ENCODE data around the gene C1S. TPM values are rescaled to one million over a fixed set of nuclear protein-coding genes. Genes with fewer than 3 reads are reported as not detected.

Gene C1S
- total RNA-seq, 5 donors from 2014 or later (not counting 1 experiment from before 2014, with no cell fraction given), result 1.5 to 5.0 (median 4.5) TPM

- peaks cover 17% of the 10 kb centered on the region for H3K36me3 Mint-ChIP-seq
- no peaks in the 10 kb centered on the region for H3K27me3 Mint-ChIP-seq
- no peak overlapping the region for H3K27ac Mint-ChIP-seq
- ATAC-seq (replicated peaks in 1 of 4) (no peak), DNase-seq (no peak)
- Histone ChIP-seq H3K9me3 (no peaks in the 10 kb centered on the region), H3K4me1 (ENCODE audit: control insufficient read depth in 1 of 2, extremely low read depth in 1 of 2, insufficient read depth in 2 of 2, low read length in 2 of 2) (peaks cover 0 to 11% of the 10 kb centered on the region in 2 experiments), H3K27me3 (replicated peaks in 1 of 2; ENCODE audit: control insufficient read depth in 2 of 2, extremely low read depth in 1 of 2, insufficient read depth in 2 of 2, low read length in 1 of 2) (peaks cover 0 to 6% of the 10 kb centered on the region in 2 experiments), H3K27ac (ENCODE audit: low read length) (no peak overlapping the region), H3K36me3 (ENCODE audit: control insufficient read depth in 2 of 2, extremely low read depth in 1 of 2, insufficient read depth in 1 of 2, low read length in 1 of 2) (peaks cover 3 to 17% of the 10 kb centered on the region in 2 donors), H3K4me3 (ENCODE audit: control insufficient read depth in 1 of 2, extremely low read depth in 1 of 2, low read length in 1 of 2) (no peak overlapping the region)
- no peak overlapping the region for H3K4me3 Mint-ChIP-seq
- ChIA-PET CTCF (no interaction called here), POLR2A (no interaction called here)
- no peaks in the 10 kb centered on the region for H3K9me3 Mint-ChIP-seq
- WGBS (ENCODE audit: insufficient coverage), result 93% methylated on average over 17 of the region's 19 CpGs
- H3K4me1 Mint-ChIP-seq, result peaks cover 8 to 11% (median 9%) of the 10 kb centered on the region in 3 donors
Measured at GRCh38 chr12:7096979-7097378, 36.5 kb downstream of the C1S start.

GRCh38 chr12:7099290-7099996 is 38.9 kb downstream of the C1S start:
- ATAC-seq (replicated peaks in 1 of 4) (no peak), DNase-seq (no peak)
- Histone ChIP-seq H3K4me1 (ENCODE audit: control insufficient read depth in 1 of 2, extremely low read depth in 1 of 2, insufficient read depth in 2 of 2, low read length in 2 of 2) (no peaks in the 10 kb centered on the region), H3K27me3 (replicated peaks in 1 of 2; ENCODE audit: control insufficient read depth in 2 of 2, extremely low read depth in 1 of 2, insufficient read depth in 2 of 2, low read length in 1 of 2) (no peaks in the 10 kb centered on the region), H3K4me3 (ENCODE audit: control insufficient read depth in 1 of 2, extremely low read depth in 1 of 2, low read length in 1 of 2) (no peak overlapping the region), H3K9me3 (no peaks in the 10 kb centered on the region), H3K36me3 (ENCODE audit: control insufficient read depth in 2 of 2, extremely low read depth in 1 of 2, insufficient read depth in 1 of 2, low read length in 1 of 2) (peaks cover 4 to 28% of the 10 kb centered on the region in 2 donors), H3K27ac (ENCODE audit: low read length) (no peak overlapping the region)
- Mint-ChIP-seq H3K4me1 (peaks cover 18 to 20% (median 19%) of the 10 kb centered on the region in 3 donors), H3K27ac (no peak overlapping the region), H3K36me3 (peaks cover 32% of the 10 kb centered on the region), H3K9me3 (no peaks in the 10 kb centered on the region), H3K27me3 (no peaks in the 10 kb centered on the region), H3K4me3 (no peak overlapping the region)
- POLR2A ChIA-PET, result interaction anchor here (0.6 kb wide), 3 partner anchors 8 to 1065 kb away, joined by 3 to 4 read pairs (median 4); no protein-coding TSS in a partner anchor
- WGBS (ENCODE audit: insufficient coverage), result 99% methylated on average over 8 of the region's 9 CpGs
- CTCF ChIA-PET, result interaction anchor here (0.6 to 0.7 kb wide), 3 partner anchors 8 to 199 kb away, joined by 3 read pairs; no protein-coding TSS in a partner anchor

GRCh38 chr12:7100239-7100638 is 39.7 kb downstream of the C1S start:
- no peaks in the 10 kb centered on the region for H3K27me3 ChIP-seq (replicated peaks in 1 of 2; ENCODE audit: control insufficient read depth in 2 of 2, extremely low read depth in 1 of 2, insufficient read depth in 2 of 2, low read length in 1 of 2)
- Mint-ChIP-seq H3K27ac (no peak overlapping the region), H3K9me3 (no peaks in the 10 kb centered on the region), H3K36me3 (peaks cover 32% of the 10 kb centered on the region), H3K27me3 (no peaks in the 10 kb centered on the region), H3K4me1 (peaks cover 20 to 23% (median 22%) of the 10 kb centered on the region in 3 donors), H3K4me3 (no peak overlapping the region)
- no peaks in the 10 kb centered on the region for H3K9me3 ChIP-seq
- ChIA-PET CTCF (no interaction called here), POLR2A (no interaction called here)
- peaks cover 9 to 28% of the 10 kb centered on the region in 2 donors for H3K36me3 ChIP-seq (ENCODE audit: control insufficient read depth in 2 of 2, extremely low read depth in 1 of 2, insufficient read depth in 1 of 2, low read length in 1 of 2)
- WGBS (ENCODE audit: insufficient coverage), result 92% methylated on average over 2 of the region's 4 CpGs
- ATAC-seq (replicated peaks in 1 of 4), result no peak
- DNase-seq, result no peak
- no peak overlapping the region for H3K4me3 ChIP-seq (ENCODE audit: control insufficient read depth in 1 of 2, extremely low read depth in 1 of 2, low read length in 1 of 2)
- H3K27ac ChIP-seq (ENCODE audit: low read length), result no peak overlapping the region
- H3K4me1 ChIP-seq (ENCODE audit: control insufficient read depth in 1 of 2, extremely low read depth in 1 of 2, insufficient read depth in 2 of 2, low read length in 2 of 2), result no peaks in the 10 kb centered on the region

- H3K27me3 Mint-ChIP-seq, result no peaks in the 10 kb centered on the region
- no peak for DNase-seq
- H3K4me1 ChIP-seq (ENCODE audit: control insufficient read depth in 1 of 2, extremely low read depth in 1 of 2, insufficient read depth in 2 of 2, low read length in 2 of 2), result no peaks in the 10 kb centered on the region
- H3K27ac Mint-ChIP-seq, result peak overlapping the region; percentile 17 to 61
- H3K4me3 ChIP-seq (ENCODE audit: control insufficient read depth in 1 of 2, extremely low read depth in 1 of 2, low read length in 1 of 2), result no peak overlapping the region
- no peaks in the 10 kb centered on the region for H3K9me3 ChIP-seq
- ChIA-PET CTCF (no interaction called here), POLR2A (no interaction called here)
- H3K4me3 Mint-ChIP-seq, result no peak overlapping the region
- H3K27me3 ChIP-seq (replicated peaks in 1 of 2; ENCODE audit: control insufficient read depth in 2 of 2, extremely low read depth in 1 of 2, insufficient read depth in 2 of 2, low read length in 1 of 2), result no peaks in the 10 kb centered on the region
- no peak for ATAC-seq (replicated peaks in 1 of 4)
- H3K36me3 Mint-ChIP-seq, result peaks cover 40% of the 10 kb centered on the region
- WGBS (ENCODE audit: insufficient coverage), result 100% methylated on average over 3 of the region's 4 CpGs
- peaks cover 6 to 8% (median 7%) of the 10 kb centered on the region in 3 donors for H3K9me3 Mint-ChIP-seq
- no peak overlapping the region for H3K27ac ChIP-seq (ENCODE audit: low read length)
- H3K36me3 ChIP-seq (ENCODE audit: control insufficient read depth in 2 of 2, extremely low read depth in 1 of 2, insufficient read depth in 1 of 2, low read length in 1 of 2), result peaks cover 9 to 28% of the 10 kb centered on the region in 2 donors
- peaks cover 29 to 32% (median 31%) of the 10 kb centered on the region in 3 donors for H3K4me1 Mint-ChIP-seq
Measured at GRCh38 chr12:7101047-7101693, 40.7 kb downstream of the C1S start.

- WGBS (ENCODE audit: insufficient coverage), result 100% methylated on average over 5 of the region's 10 CpGs
- Mint-ChIP-seq H3K27me3 (no peaks in the 10 kb centered on the region), H3K4me3 (no peak overlapping the region), H3K9me3 (peaks cover 10 to 13% (median 11%) of the 10 kb centered on the region in 3 donors), H3K36me3 (peaks cover 46% of the 10 kb centered on the region), H3K4me1 (peaks cover 34 to 37% (median 35%) of the 10 kb centered on the region in 3 donors), H3K27ac (peak overlapping the region in 1 of 2 donors; percentile 34)
- H3K27ac ChIP-seq (ENCODE audit: low read length), result no peak overlapping the region
- no peak overlapping the region for H3K4me3 ChIP-seq (ENCODE audit: control insufficient read depth in 1 of 2, extremely low read depth in 1 of 2, low read length in 1 of 2)
- DNase-seq, result no peak
- H3K9me3 ChIP-seq, result no peaks in the 10 kb centered on the region
- POLR2A ChIA-PET, result no interaction called here
- no peaks in the 10 kb centered on the region for H3K27me3 ChIP-seq (replicated peaks in 1 of 2; ENCODE audit: control insufficient read depth in 2 of 2, extremely low read depth in 1 of 2, insufficient read depth in 2 of 2, low read length in 1 of 2)
- CTCF ChIA-PET, result no interaction called here
- no peak for ATAC-seq (replicated peaks in 1 of 4)
- H3K4me1 ChIP-seq (ENCODE audit: control insufficient read depth in 1 of 2, extremely low read depth in 1 of 2, insufficient read depth in 2 of 2, low read length in 2 of 2), result no peaks in the 10 kb centered on the region
- H3K36me3 ChIP-seq (ENCODE audit: control insufficient read depth in 2 of 2, extremely low read depth in 1 of 2, insufficient read depth in 1 of 2, low read length in 1 of 2), result peaks cover 9 to 28% of the 10 kb centered on the region in 2 donors
Measured at GRCh38 chr12:7101694-7102131, 41.2 kb downstream of the C1S start.

GRCh38 chr12:7102582-7102981 is 42.1 kb downstream of the C1S start:
- DNase-seq (no peak), ATAC-seq (replicated peaks in 1 of 4) (no peak)
- POLR2A ChIA-PET, result no interaction called here
- Histone ChIP-seq H3K27me3 (replicated peaks in 1 of 2; ENCODE audit: control insufficient read depth in 2 of 2, extremely low read depth in 1 of 2, insufficient read depth in 2 of 2, low read length in 1 of 2) (no peaks in the 10 kb centered on the region), H3K36me3 (ENCODE audit: control insufficient read depth in 2 of 2, extremely low read depth in 1 of 2, insufficient read depth in 1 of 2, low read length in 1 of 2) (peaks cover 9 to 28% of the 10 kb centered on the region in 2 donors), H3K9me3 (no peaks in the 10 kb centered on the region), H3K4me3 (ENCODE audit: control insufficient read depth in 1 of 2, extremely low read depth in 1 of 2, low read length in 1 of 2) (no peak overlapping the region), H3K4me1 (ENCODE audit: control insufficient read depth in 1 of 2, extremely low read depth in 1 of 2, insufficient read depth in 2 of 2, low read length in 2 of 2) (peaks cover 2 to 7% of the 10 kb centered on the region in 2 experiments), H3K27ac (ENCODE audit: low read length) (no peak overlapping the region)
- Mint-ChIP-seq H3K4me1 (peaks cover 40 to 43% (median 41%) of the 10 kb centered on the region in 3 donors), H3K36me3 (peaks cover 47% of the 10 kb centered on the region), H3K27ac (peak overlapping the region; percentile 62 to 74), H3K27me3 (no peaks in the 10 kb centered on the region), H3K9me3 (peaks cover 10 to 15% (median 11%) of the 10 kb centered on the region in 3 donors), H3K4me3 (no peak overlapping the region)
- WGBS (ENCODE audit: insufficient coverage), result 49% methylated on average over 3 of the region's 3 CpGs
- CTCF ChIA-PET, result interaction anchor here (0.5 to 0.9 kb wide), 4 partner anchors 9 to 356 kb away, joined by 3 to 7 read pairs (median 3); partner anchors contain the start of gene LPCAT3 (in 1 of the 2)
